HEK293T (cell line): ENCODE data around the gene ZNF516.

Experiments used
- ARNT ChIP-seq: fragments of 450-650 bp; IDR thresholded peaks from 2 replicates; pipeline ENCODE4 v1.6.1; 2017; ENCODE audit warnings: mild to moderate bottlenecking
- BHLHE40 ChIP-seq: fragments of 450-650 bp; IDR thresholded peaks from 2 replicates; pipeline ENCODE4 v1.6.1; 2016; ENCODE audit warnings: mild to moderate bottlenecking, moderate library complexity, borderline replicate concordance
- ELF4 ChIP-seq: fragments of 450-650 bp; IDR thresholded peaks from 2 replicates; pipeline ENCODE4 v1.6.1; 2017; ENCODE audit warnings: antibody characterized with exemption
- FOXK2 ChIP-seq: fragments of 450-650 bp; IDR thresholded peaks from 2 replicates; pipeline ENCODE4 v1.6.1; 2016; ENCODE audit warnings: mild to moderate bottlenecking
- FOXM1 ChIP-seq: fragments of 450-650 bp; IDR thresholded peaks from 2 replicates; pipeline ENCODE4 v1.6.1; 2017; ENCODE audit warnings: mild to moderate bottlenecking, borderline replicate concordance
- HDGF ChIP-seq: fragments of 450-650 bp; IDR thresholded peaks from 2 replicates; pipeline ENCODE4 v1.6.1; 2017; ENCODE audit warnings: antibody characterized with exemption, borderline replicate concordance
- L3MBTL2 ChIP-seq: fragments of 450-650 bp; conservative IDR thresholded peaks from 2 replicates; pipeline ENCODE4 v1.6.1; 2016; ENCODE audit warnings: mild to moderate bottlenecking
- SP1 ChIP-seq: fragments of 450-650 bp; IDR thresholded peaks from 2 replicates; pipeline ENCODE4 v1.6.1; 2017
- SUZ12 ChIP-seq: fragments of 450-650 bp; IDR thresholded peaks from 2 replicates; pipeline ENCODE4 v1.6.1; 2016; ENCODE audit warnings: mild to moderate bottlenecking
- TARDBP ChIP-seq: fragments of 450-650 bp; IDR thresholded peaks from 2 replicates; pipeline ENCODE4 v1.6.1; 2016
- ZNF384 ChIP-seq: fragments of 450-650 bp; IDR thresholded peaks from 2 replicates; pipeline ENCODE4 v1.6.1; 2016
- TF ChIP-seq, protein P1 (sequence below): fragments of 450-650 bp; IDR thresholded peaks from 2 replicates; pipeline ENCODE4 v1.6.1; 2016

DNA sequence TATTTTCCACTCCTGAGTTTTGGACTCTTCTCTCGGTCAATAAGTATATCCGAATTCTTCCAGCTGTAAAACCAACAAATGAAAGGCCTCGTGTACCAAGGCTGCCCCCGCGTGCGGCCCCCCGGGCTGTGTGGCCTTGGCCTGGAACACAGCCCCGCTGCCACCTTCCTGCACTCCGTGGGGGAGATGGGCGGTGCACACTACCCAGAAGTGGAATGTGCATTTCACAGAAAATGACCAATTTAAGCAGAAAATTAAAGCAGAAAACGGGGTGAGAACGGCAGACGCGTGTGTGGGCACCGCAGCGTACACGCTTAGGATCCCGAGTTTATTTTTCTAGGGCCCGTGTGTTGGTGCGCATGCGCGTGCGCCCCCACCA lies 34.4 kb upstream of the ZNF516 start:
- TF ChIP-seq BHLHE40 (no peak), SUZ12 (no peak), FOXM1 (no peak), ELF4 (no peak), SP1 (no peak), ZNF384 (no peak), TARDBP (no peak), HDGF (no peak), ARNT (no peak), FOXK2 (no peak), L3MBTL2 (no peak)
- TF ChIP-seq, protein P1, sequence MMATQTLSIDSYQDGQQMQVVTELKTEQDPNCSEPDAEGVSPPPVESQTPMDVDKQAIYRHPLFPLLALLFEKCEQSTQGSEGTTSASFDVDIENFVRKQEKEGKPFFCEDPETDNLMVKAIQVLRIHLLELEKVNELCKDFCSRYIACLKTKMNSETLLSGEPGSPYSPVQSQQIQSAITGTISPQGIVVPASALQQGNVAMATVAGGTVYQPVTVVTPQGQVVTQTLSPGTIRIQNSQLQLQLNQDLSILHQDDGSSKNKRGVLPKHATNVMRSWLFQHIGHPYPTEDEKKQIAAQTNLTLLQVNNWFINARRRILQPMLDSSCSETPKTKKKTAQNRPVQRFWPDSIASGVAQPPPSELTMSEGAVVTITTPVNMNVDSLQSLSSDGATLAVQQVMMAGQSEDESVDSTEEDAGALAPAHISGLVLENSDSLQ: no peak
